Prostate gland (tissue), 2 donors: ENCODE results near the gene RMI2. TPM values are rescaled to one million over a fixed set of nuclear protein-coding genes. Genes with fewer than 3 reads are reported as not detected.

Source experiments
- DNase-seq: peaks from one replicate; pipeline ENCODE4 v3.0.0-alpha.2; 2019; ENCODE audit warnings: low spot score
- H3K27ac ChIP-seq, 2 donors: fragments of 200-600 bp; sonication (generic); 2 replicates each; pipeline ENCODE4 v1.5.1; 2017 to 2019
- H3K27me3 ChIP-seq: fragments of 200-600 bp; sonication (generic); replicated peaks from 2 replicates; pipeline ENCODE4 v1.5.1; 2019; ENCODE audit not compliant: insufficient read depth
- H3K36me3 ChIP-seq, 2 donors: fragments of 200-600 bp; sonication (generic); 1 replicate in 1 of 2; 2 replicates in 1 of 2; pipeline versions ENCODE4 v1.5.1 to v1.8.1; 2017 to 2019
- H3K4me1 ChIP-seq: fragments of 200-600 bp; sonication (generic); replicated peaks from 2 replicates; pipeline ENCODE4 v1.5.1; 2019
- H3K4me3 ChIP-seq, 2 donors: fragments of 200-600 bp; sonication (generic); 2 replicates each; pipeline ENCODE4 v1.5.1; 2017 to 2019
- H3K9me3 ChIP-seq: fragments of 200-600 bp; sonication (generic); 2 replicates; pipeline ENCODE4 v1.5.1; 2017
- CTCF ChIP-seq, 4 experiments: fragments of 200-600 bp in 2 of 4; fragments of 450-650 bp in 2 of 4; sonication (generic) in 2 of 4; IDR thresholded peaks; 1 replicate in 3 of 4; 2 replicates in 1 of 4; pipeline ENCODE4 v1.5.1; 2016 to 2019; ENCODE audit warnings: antibody characterized with exemption in 4 of 4, mild to moderate bottlenecking in 2 of 4, moderate library complexity in 2 of 4
- POLR2A ChIP-seq: fragments of 450-650 bp; IDR thresholded peaks from one replicate; pipeline ENCODE4 v1.6.1; 2016; ENCODE audit warnings: antibody characterized with exemption, mild to moderate bottlenecking
- POLR2AphosphoS5 ChIP-seq: sonication (generic); formaldehyde crosslinking; IDR thresholded peaks from one replicate; pipeline ENCODE4 v1.6.1; 2017; ENCODE audit warnings: antibody characterized with exemption
- WGBS: methylation state at CpG from one replicate; pipeline ENCODE4 v1.1.5; 2018; 5-methylcytosine and 5-hydroxymethylcytosine counted together
- intact Hi-C: fragments of 100-400 bp; cut with DNase I; formaldehyde crosslinking; loops from one replicate; pipeline ENCODE4 v1.14.2; 2022
- total RNA-seq, 2 donors: library from RNA; depleted of rRNA; stranded (reverse); fragments of >200 nt; gene quantifications; one replicate each; pipeline ENCODE4 v1.1.0, GENCODE V29; 2016

RMI2 gene
- 10 to 100 TPM in 1 of 2 donors, 1 to 10 TPM in 1; 6.0 to 16.3 TPM for total RNA-seq

GRCh38 chr16:11345040-11345862, at the start of gene RMI2:
TSS of gene RMI2 (plus strand) at chr16:11345459. CDS start at chr16:11345472, 13 bp downstream.
- Histone ChIP-seq H3K4me3 (peak within 1 kb of the TSS; percentile 48 to 65), H3K4me1 (peaks cover 8% of the 10 kb centered on the region), H3K36me3 (no peaks in the 10 kb centered on the region), H3K27ac (peak within 1 kb of the TSS in 1 of 2 donors; percentile 19), H3K27me3 (no peaks in the 10 kb centered on the region), H3K9me3 (no peaks in the 10 kb centered on the region)
- intact Hi-C loops = no loop called here
- under 1% methylated on average over 43 of the region's 82 CpGs for WGBS
- DNase-seq = peak; percentile 98
- peak in 1 of 4 experiments; percentile 37 for TF ChIP-seq CTCF (IDR thresholded peaks at IDR 0.05)
- TF ChIP-seq POLR2A = peak; percentile 70
- TF ChIP-seq POLR2AphosphoS5 = peak; percentile 97

GRCh38 chr16:11295672-11296071, 49.6 kb upstream of the RMI2 start:
- 93% methylated on average over 4 of the region's 4 CpGs for WGBS
- H3K36me3 ChIP-seq = no peaks in the 10 kb centered on the region
- H3K27ac ChIP-seq = peak overlapping the region in 1 of 2 donors; percentile 41
- no peaks in the 10 kb centered on the region for H3K9me3 ChIP-seq
- peaks cover 2% of the 10 kb centered on the region for H3K4me1 ChIP-seq
- intact Hi-C loops = no loop called here
- H3K27me3 ChIP-seq = no peaks in the 10 kb centered on the region
- no peak overlapping the region for H3K4me3 ChIP-seq
- TF ChIP-seq POLR2A (no peak), POLR2AphosphoS5 (no peak)
- no peak for DNase-seq

- Histone ChIP-seq H3K9me3 (no peaks in the 10 kb centered on the region), H3K27me3 (no peaks in the 10 kb centered on the region), H3K36me3 (no peaks in the 10 kb centered on the region), H3K4me3 (no peak overlapping the region), H3K4me1 (peaks cover 2% of the 10 kb centered on the region), H3K27ac (peak overlapping the region; percentile 41 to 55)
- 54% methylated on average over 3 of the region's 3 CpGs for WGBS
- no peak for DNase-seq
- intact Hi-C loops = no loop called here
- TF ChIP-seq CTCF (IDR thresholded peaks at IDR 0.05) (no peak), POLR2AphosphoS5 (no peak), POLR2A (no peak)
Measured at GRCh38 chr16:11296351-11296705, 48.9 kb upstream of the RMI2 start.

GRCh38 chr16:11296706-11297491, 48.4 kb upstream of the RMI2 start:
- peak overlapping the region in 1 of 2 donors; percentile 5 for H3K4me3 ChIP-seq
- WGBS = 23% methylated on average over 9 of the region's 10 CpGs
- peak; percentile 85 for DNase-seq
- no peaks in the 10 kb centered on the region for H3K36me3 ChIP-seq
- H3K27me3 ChIP-seq = no peaks in the 10 kb centered on the region
- intact Hi-C loops = no loop called here
- no peak for TF ChIP-seq CTCF (IDR thresholded peaks at IDR 0.05)
- peak; percentile 87 for TF ChIP-seq POLR2AphosphoS5
- peaks cover 2% of the 10 kb centered on the region for H3K4me1 ChIP-seq
- no peaks in the 10 kb centered on the region for H3K9me3 ChIP-seq
- peak overlapping the region; percentile 49 to 55 for H3K27ac ChIP-seq

- Histone ChIP-seq H3K4me3 (peak overlapping the region in 1 of 2 donors; percentile 5), H3K36me3 (no peaks in the 10 kb centered on the region), H3K9me3 (no peaks in the 10 kb centered on the region), H3K27me3 (no peaks in the 10 kb centered on the region), H3K4me1 (peaks cover 2% of the 10 kb centered on the region), H3K27ac (peak overlapping the region; percentile 49 to 55)
- intact Hi-C loops = no loop called here
- DNase-seq = peak; percentile 84
- 7% methylated on average over 19 of the region's 19 CpGs for WGBS
- TF ChIP-seq POLR2AphosphoS5 (peak; percentile 76), CTCF (IDR thresholded peaks at IDR 0.05) (peak in 2 of 4 experiments; percentile 33 to 40), POLR2A (no peak)
Measured at GRCh38 chr16:11297492-11298142, 47.6 kb upstream of the RMI2 start.
